Esophagus muscularis mucosa (tissue), 4 donors: ENCODE results near the gene FAIM. TPM values are rescaled to one million over a fixed set of nuclear protein-coding genes. Genes with fewer than 3 reads are reported as not detected.
"Not testable (repeated sequence)": the region's sequence is repeated elsewhere in the genome, so short reads cannot be mapped to it uniquely, and the experiment has no call there.

ENCODE experiments used
- DNase-seq: peaks from one replicate; pipeline ENCODE4 v3.0.0-alpha.2; 2017; ENCODE audit errors: extremely low spot score
- H3K27ac ChIP-seq, 4 donors: fragments of 200-600 bp; sonication (generic); replicated peaks in 1 of 4; 1 replicate in 3 of 4; 2 replicates in 1 of 4; pipeline ENCODE4 v1.5.1; 2016 to 2019; ENCODE audit warnings: mild to moderate bottlenecking in 1 of 4
- H3K27me3 ChIP-seq, 4 donors: fragments of 200-600 bp; sonication (generic); one replicate each; pipeline versions ENCODE4 v1.5.1 to v1.6.0; 2016 to 2019
- H3K36me3 ChIP-seq, 4 donors: fragments of 200-600 bp; sonication (generic); one replicate each; pipeline ENCODE4 v1.5.1; 2016 to 2019
- H3K4me1 ChIP-seq, 4 donors: fragments of 200-600 bp; sonication (generic); one replicate each; pipeline ENCODE4 v1.5.1; 2016 to 2019
- H3K4me3 ChIP-seq, 4 donors: fragments of 200-600 bp; sonication (generic); 1 replicate in 2 of 4; 2 replicates in 2 of 4; pipeline ENCODE4 v1.5.1; 2016 to 2019; ENCODE audit warnings: mild to moderate bottlenecking in 4 of 4, moderate library complexity in 1 of 4
- H3K9me3 ChIP-seq, 4 donors: fragments of 200-600 bp; sonication (generic); 1 replicate in 3 of 4; 2 replicates in 1 of 4; pipeline ENCODE4 v1.5.1; 2016 to 2019
- CTCF ChIP-seq, 3 experiments: fragments of 200-600 bp in 2 of 3; fragments of 450-650 bp in 1 of 3; sonication (generic) in 2 of 3; IDR thresholded peaks; one replicate each; pipeline ENCODE4 v1.5.1; 2017 to 2019; ENCODE audit warnings: antibody characterized with exemption in 3 of 3, mild to moderate bottlenecking in 2 of 3, moderate library complexity in 1 of 3
- EP300 ChIP-seq: sonication (generic); formaldehyde crosslinking; IDR thresholded peaks from one replicate; pipeline ENCODE4 v1.6.1; 2017; ENCODE audit warnings: antibody characterized with exemption
- POLR2A ChIP-seq: fragments of 450-650 bp; IDR thresholded peaks from one replicate; pipeline ENCODE4 v1.6.1; 2017; ENCODE audit warnings: antibody characterized with exemption, moderate library complexity, mild to moderate bottlenecking, low read depth
- POLR2AphosphoS5 ChIP-seq, 2 donors: sonication (generic); formaldehyde crosslinking; IDR thresholded peaks; one replicate each; pipeline ENCODE4 v1.6.1; 2017; ENCODE audit warnings: antibody characterized with exemption in 2 of 2
- WGBS: methylation state at CpG from one replicate; pipeline ENCODE4 v1.1.5; 2018; 5-methylcytosine and 5-hydroxymethylcytosine counted together
- intact Hi-C: fragments of 100-400 bp; cut with DNase I; formaldehyde crosslinking; loops from one replicate; pipeline ENCODE4 v1.15.1; 2023
- total RNA-seq, 4 donors: library from RNA; depleted of rRNA; stranded (reverse); fragments of >200 nt; gene quantifications; one replicate each; pipeline versions ENCODE4 v1.1.0 to v1.2.1, GENCODE V29; 2016

The FAIM gene
- total RNA-seq = 10 to 100 TPM in 1 of 4 donors, 1 to 10 TPM in 3; 8.3 to 12.3 (median 9.3) TPM

- 6% methylated on average over 12 of the region's 68 CpGs for WGBS
- Histone ChIP-seq H3K4me3 (peak within 1 kb of the TSS; percentile 76 to 87 (median 80)), H3K9me3 (peaks cover 0 to 3% (median 0%) of the 10 kb centered on the region in 4 donors), H3K4me1 (peaks cover 10 to 14% (median 13%) of the 10 kb centered on the region in 4 donors), H3K27ac (peak within 1 kb of the TSS; percentile 93 to 97 (median 97)), H3K27me3 (peaks cover 0 to 4% (median 0%) of the 10 kb centered on the region in 4 donors), H3K36me3 (no peaks in the 10 kb centered on the region)
- TF ChIP-seq CTCF (IDR thresholded peaks at IDR 0.05) = no peak
- TF ChIP-seq POLR2AphosphoS5 (IDR thresholded peaks at IDR 0.05) = peak; percentile 13 to 20
- no peak for TF ChIP-seq EP300
- TF ChIP-seq POLR2A = no peak
- intact Hi-C loops = loop anchor here (1.0 kb wide), 1 partner anchor 14 kb away; the partner anchor contains the start of gene CEP70
- peak; percentile 92 for DNase-seq
Observed at GRCh38 chr3:138608322-138609135, at the start of gene FAIM. TSS of gene FAIM (plus strand) at chr3:138608771. CDS start at chr3:138619727, 10,956 bp downstream.

GRCh38 chr3:138559134-138559533 lies 49.4 kb upstream of the FAIM start:
- intact Hi-C loops = no loop called here
- Histone ChIP-seq H3K4me3 (no peak overlapping the region), H3K4me1 (no peaks in the 10 kb centered on the region), H3K27ac (no peak overlapping the region), H3K27me3 (no peaks in the 10 kb centered on the region), H3K36me3 (peaks cover 0 to 18% (median 15%) of the 10 kb centered on the region in 4 donors), H3K9me3 (peaks cover 0 to 32% (median 11%) of the 10 kb centered on the region in 4 donors)
- TF ChIP-seq POLR2A = no peak
- no peak for TF ChIP-seq CTCF (IDR thresholded peaks at IDR 0.05)
- TF ChIP-seq POLR2AphosphoS5 (IDR thresholded peaks at IDR 0.05) = no peak
- TF ChIP-seq EP300 = no peak
- WGBS = 73% methylated on average over 4 of the region's 4 CpGs
- DNase-seq = no peak

- no peak overlapping the region for H3K27ac ChIP-seq
- no peak overlapping the region for H3K4me3 ChIP-seq
- H3K36me3 ChIP-seq = peaks cover 0 to 18% (median 15%) of the 10 kb centered on the region in 4 donors
- 100% methylated on average over 6 of the region's 6 CpGs for WGBS
- H3K4me1 ChIP-seq = no peaks in the 10 kb centered on the region
- TF ChIP-seq POLR2A = no peak
- no peak for TF ChIP-seq POLR2AphosphoS5 (IDR thresholded peaks at IDR 0.05)
- TF ChIP-seq CTCF (IDR thresholded peaks at IDR 0.05) = no peak
- no peak for TF ChIP-seq EP300
- no peaks in the 10 kb centered on the region for H3K27me3 ChIP-seq
- DNase-seq = no peak
- H3K9me3 ChIP-seq = peaks cover 0 to 32% (median 11%) of the 10 kb centered on the region in 4 donors
- intact Hi-C loops = no loop called here
Observed at GRCh38 chr3:138560501-138560900, 48.1 kb upstream of the FAIM start.

DNA sequence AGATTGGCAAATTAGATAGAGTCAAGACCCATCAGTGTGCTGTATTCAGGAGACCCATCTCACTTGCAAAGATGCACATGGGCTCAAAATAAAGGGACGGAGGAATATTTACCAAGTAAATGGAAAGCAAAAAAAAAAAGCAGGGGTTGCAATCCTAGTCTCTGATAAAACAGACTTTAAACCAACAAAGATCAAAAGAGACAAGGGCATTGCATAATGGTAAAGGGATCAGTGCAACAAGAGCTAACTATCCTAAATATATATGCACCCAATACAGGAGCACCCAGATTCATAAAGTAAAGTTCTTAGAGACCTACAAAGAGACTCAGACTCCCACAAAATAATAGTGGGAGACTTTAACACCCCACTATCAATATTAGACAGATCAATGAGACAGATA lies 45.7 kb upstream of the FAIM start:
- Histone ChIP-seq H3K36me3 (peaks cover 0 to 21% (median 15%) of the 10 kb centered on the region in 4 donors), H3K9me3 (peaks cover 0 to 28% (median 11%) of the 10 kb centered on the region in 4 donors)
- H3K27ac ChIP-seq, H3K27me3 ChIP-seq, H3K4me3 ChIP-seq, DNase-seq, H3K4me1 ChIP-seq, intact Hi-C loops: not testable (repeated sequence)
- WGBS = 97% methylated on average over 1 of the region's 1 CpG

DNA sequence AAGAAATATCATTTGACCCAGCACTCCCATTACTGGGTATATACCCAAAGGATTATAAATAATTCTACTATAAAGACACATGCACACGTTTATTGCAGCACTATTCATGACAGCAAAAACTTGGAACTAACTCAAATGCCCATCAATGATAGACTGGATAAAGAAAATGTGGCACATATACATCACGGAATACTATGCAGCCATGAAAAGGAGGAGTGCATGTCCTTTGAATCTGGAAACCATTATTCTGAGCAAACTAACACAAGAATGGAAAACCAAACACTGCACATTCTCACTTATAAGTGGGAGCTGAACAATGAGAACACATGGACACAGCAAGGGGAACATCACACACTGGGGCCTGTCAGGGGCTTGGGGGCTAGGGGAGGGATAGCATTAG lies 42.3 kb upstream of the FAIM start:
- H3K4me1 ChIP-seq, DNase-seq, H3K9me3 ChIP-seq, H3K27me3 ChIP-seq, H3K4me3 ChIP-seq, H3K27ac ChIP-seq, intact Hi-C loops: not testable (repeated sequence)
- WGBS = 85% methylated on average over 2 of the region's 2 CpGs
- peaks cover 0 to 30% (median 10%) of the 10 kb centered on the region in 4 donors for H3K36me3 ChIP-seq
